ENCODE measurements around the gene FGD3. TPM values are rescaled to one million over a fixed set of nuclear protein-coding genes. Genes with fewer than 3 reads are reported as not detected.

Gene FGD3
- total and polyA plus RNA-seq, 9 of the 15 experiments (the other 6 are each of a cell fraction or from before 2014, with no cell fraction given), result 0.07 to 1.3 (median 0.29) TPM

DNA sequence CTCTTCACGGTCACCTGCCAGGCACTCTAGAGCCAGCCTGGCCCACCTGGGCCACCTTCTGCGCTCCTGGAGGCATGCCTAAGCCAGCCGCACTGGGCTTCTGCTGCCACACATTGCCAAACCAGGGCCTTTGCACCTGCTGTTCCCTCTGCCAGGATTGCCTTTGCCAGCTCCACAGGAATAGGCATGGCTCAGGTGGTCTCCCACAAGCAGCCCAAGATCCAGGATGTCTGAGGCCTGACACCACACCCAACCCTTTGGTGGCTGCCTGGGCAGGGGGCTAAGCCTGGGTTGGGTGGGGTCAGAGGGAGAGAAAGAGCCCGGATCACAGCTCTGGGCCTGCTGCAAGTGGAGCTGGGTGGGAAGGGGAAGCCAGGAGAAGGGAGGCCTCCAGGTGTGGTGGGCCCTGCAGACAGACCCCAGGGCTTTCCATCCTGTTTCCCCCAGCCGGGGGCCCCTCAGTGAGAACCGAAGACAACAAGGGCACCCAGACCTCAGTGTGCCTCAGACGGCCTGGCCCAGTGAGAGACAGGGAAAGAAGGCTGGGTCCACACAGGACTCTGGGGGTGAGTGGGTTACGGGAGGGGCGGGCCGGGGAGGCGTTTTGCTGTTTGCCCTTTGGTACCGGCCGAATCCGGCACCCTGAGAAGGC, 110.5 kb downstream of the FGD3 start:
- DNase-seq (ENCODE audit: extremely low read depth in 1 of 4, low spot score in 3 of 4) (peak in 1 of 4 experiments; percentile 27), FAIRE-seq (no peak), ATAC-seq (peak; percentile 2)
- H3K9me1 ChIP-seq (ENCODE audit: control insufficient read depth, insufficient read depth, low read length), result no peaks in the 10 kb centered on the region
- H3K9ac ChIP-seq (ENCODE audit: insufficient read depth in 1 of 2, low read depth in 2 of 2, low read length in 2 of 2), result peak overlapping the region; percentile 42 to 62; a peak in 3 of 4 replicates
- CTCF ChIA-PET (ENCODE audit: low intra/inter-chr PET ratio), result no interaction called here
- intact Hi-C loops (cut with micrococcal nuclease), result no loop called here
- peak overlapping the region; percentile 80 for H2AFZ ChIP-seq (ENCODE audit: low read depth, low read length)
- peaks cover 25% of the 10 kb centered on the region for H3K79me2 ChIP-seq (ENCODE audit: control insufficient read depth, insufficient read depth, low read length)
- H3K9me3 ChIP-seq (replicated peaks; ENCODE audit: control insufficient read depth, insufficient read depth, low read depth, low read length), result no peaks in the 10 kb centered on the region
- in situ Hi-C loops (cut with MboI), result no loop called here
- H3K4me1 ChIP-seq (replicated peaks in 1 of 2; ENCODE audit: control insufficient read depth in 2 of 2, insufficient read depth in 2 of 2, low read length in 2 of 2), result peaks cover 30 to 56% of the 10 kb centered on the region in 2 experiments
- H3K36me3 ChIP-seq (ENCODE audit: control insufficient read depth, insufficient read depth, low read length), result no peaks in the 10 kb centered on the region
- H3K4me3 ChIP-seq, result no peak overlapping the region; the same call in 1 of the 2 replicates
- peak overlapping the region; percentile 73; the same call in 2 of the 3 replicates for H3K27ac ChIP-seq (ENCODE audit: extremely low read depth, low read depth, low read length)
- H4K20me1 ChIP-seq (replicated peaks; ENCODE audit: control insufficient read depth, insufficient read depth, low read length), result no peaks in the 10 kb centered on the region
- H3K4me2 ChIP-seq (ENCODE audit: insufficient read depth, low read length), result peak overlapping the region; percentile 5; the same call in 1 of the 2 replicates
- peaks cover 4 to 12% of the 10 kb centered on the region in 2 experiments; a peak in 4 of 5 replicates for H3K27me3 ChIP-seq (ENCODE audit: control insufficient read depth in 2 of 2, insufficient read depth in 2 of 2, low read length in 2 of 2)
- POLR2A ChIA-PET, result interaction anchor here (0.6 to 1.0 kb wide), 2 partner anchors 14 to 62 kb away, joined by 3 to 4 read pairs; no protein-coding TSS in a partner anchor
- no TSS peak for BruUV-seq (replicated peaks)
- 48% methylated on average over 10 of the region's 14 CpGs for WGBS (ENCODE audit: insufficient coverage, low coverage, missing lambda C conversion rate)
- TF ChIP-seq, protein P1, sequence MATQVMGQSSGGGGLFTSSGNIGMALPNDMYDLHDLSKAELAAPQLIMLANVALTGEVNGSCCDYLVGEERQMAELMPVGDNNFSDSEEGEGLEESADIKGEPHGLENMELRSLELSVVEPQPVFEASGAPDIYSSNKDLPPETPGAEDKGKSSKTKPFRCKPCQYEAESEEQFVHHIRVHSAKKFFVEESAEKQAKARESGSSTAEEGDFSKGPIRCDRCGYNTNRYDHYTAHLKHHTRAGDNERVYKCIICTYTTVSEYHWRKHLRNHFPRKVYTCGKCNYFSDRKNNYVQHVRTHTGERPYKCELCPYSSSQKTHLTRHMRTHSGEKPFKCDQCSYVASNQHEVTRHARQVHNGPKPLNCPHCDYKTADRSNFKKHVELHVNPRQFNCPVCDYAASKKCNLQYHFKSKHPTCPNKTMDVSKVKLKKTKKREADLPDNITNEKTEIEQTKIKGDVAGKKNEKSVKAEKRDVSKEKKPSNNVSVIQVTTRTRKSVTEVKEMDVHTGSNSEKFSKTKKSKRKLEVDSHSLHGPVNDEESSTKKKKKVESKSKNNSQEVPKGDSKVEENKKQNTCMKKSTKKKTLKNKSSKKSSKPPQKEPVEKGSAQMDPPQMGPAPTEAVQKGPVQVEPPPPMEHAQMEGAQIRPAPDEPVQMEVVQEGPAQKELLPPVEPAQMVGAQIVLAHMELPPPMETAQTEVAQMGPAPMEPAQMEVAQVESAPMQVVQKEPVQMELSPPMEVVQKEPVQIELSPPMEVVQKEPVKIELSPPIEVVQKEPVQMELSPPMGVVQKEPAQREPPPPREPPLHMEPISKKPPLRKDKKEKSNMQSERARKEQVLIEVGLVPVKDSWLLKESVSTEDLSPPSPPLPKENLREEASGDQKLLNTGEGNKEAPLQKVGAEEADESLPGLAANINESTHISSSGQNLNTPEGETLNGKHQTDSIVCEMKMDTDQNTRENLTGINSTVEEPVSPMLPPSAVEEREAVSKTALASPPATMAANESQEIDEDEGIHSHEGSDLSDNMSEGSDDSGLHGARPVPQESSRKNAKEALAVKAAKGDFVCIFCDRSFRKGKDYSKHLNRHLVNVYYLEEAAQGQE (IDR thresholded peaks at IDR 0.05; ENCODE audit: borderline replicate concordance), result peak; percentile 18; the same call in 1 of the 2 replicates
- TF ChIP-seq, protein P1 (CRISPR knock-in tag; IDR thresholded peaks at IDR 0.05; ENCODE audit: low read depth), result no peak
- TF ChIP-seq BDP1 (IDR thresholded peaks at IDR 0.05; ENCODE audit: insufficient read depth, insufficient read length), result no peak
- TF ChIP-seq, protein P2, sequence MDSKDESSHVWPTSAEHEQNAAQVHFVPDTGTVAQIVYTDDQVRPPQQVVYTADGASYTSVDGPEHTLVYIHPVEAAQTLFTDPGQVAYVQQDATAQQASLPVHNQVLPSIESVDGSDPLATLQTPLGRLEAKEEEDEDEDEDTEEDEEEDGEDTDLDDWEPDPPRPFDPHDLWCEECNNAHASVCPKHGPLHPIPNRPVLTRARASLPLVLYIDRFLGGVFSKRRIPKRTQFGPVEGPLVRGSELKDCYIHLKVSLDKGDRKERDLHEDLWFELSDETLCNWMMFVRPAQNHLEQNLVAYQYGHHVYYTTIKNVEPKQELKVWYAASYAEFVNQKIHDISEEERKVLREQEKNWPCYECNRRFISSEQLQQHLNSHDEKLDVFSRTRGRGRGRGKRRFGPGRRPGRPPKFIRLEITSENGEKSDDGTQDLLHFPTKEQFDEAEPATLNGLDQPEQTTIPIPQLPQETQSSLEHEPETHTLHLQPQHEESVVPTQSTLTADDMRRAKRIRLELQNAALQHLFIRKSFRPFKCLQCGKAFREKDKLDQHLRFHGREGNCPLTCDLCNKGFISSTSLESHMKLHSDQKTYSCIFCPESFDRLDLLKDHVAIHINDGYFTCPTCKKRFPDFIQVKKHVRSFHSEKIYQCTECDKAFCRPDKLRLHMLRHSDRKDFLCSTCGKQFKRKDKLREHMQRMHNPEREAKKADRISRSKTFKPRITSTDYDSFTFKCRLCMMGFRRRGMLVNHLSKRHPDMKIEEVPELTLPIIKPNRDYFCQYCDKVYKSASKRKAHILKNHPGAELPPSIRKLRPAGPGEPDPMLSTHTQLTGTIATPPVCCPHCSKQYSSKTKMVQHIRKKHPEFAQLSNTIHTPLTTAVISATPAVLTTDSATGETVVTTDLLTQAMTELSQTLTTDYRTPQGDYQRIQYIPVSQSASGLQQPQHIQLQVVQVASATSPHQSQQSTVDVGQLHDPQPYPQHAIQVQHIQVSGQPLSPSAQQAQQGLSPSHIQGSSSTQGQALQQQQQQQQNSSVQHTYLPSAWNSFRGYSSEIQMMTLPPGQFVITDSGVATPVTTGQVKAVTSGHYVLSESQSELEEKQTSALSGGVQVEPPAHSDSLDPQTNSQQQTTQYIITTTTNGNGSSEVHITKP (IDR thresholded peaks at IDR 0.05; ENCODE audit: partially characterized antibody), result peak; percentile 48
- TF ChIP-seq HNRNPLL (IDR thresholded peaks at IDR 0.05; ENCODE audit: low read depth, low read length, poor library complexity, severe bottlenecking), result no peak
- no peak for TF ChIP-seq COPS2 (conservative IDR thresholded peaks at IDR 0.05)
- TF ChIP-seq CHD4 (IDR thresholded peaks at IDR 0.05; ENCODE audit: insufficient read depth, insufficient replicate concordance, low read depth, low read length, poor library complexity, severe bottlenecking), result no peak
- TF ChIP-seq, protein P3, sequence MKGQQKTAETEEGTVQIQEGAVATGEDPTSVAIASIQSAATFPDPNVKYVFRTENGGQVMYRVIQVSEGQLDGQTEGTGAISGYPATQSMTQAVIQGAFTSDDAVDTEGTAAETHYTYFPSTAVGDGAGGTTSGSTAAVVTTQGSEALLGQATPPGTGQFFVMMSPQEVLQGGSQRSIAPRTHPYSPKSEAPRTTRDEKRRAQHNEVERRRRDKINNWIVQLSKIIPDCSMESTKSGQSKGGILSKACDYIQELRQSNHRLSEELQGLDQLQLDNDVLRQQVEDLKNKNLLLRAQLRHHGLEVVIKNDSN (CRISPR knock-in tag; IDR thresholded peaks at IDR 0.05), result no peak

Data from K562 (cell line).